Mesenchymal stem cell (in vitro differentiated cells and primary cell): ENCODE measurements around the gene KRTAP12-1.

Experiments used
- DNase-seq: peaks from one replicate; pipeline ENCODE4 v3.0.0-alpha.2; 2013
- H2AFZ ChIP-seq: one replicate; pipeline ENCODE4 v1.6.1; 2013; ENCODE audit warnings: low read depth, mild to moderate bottlenecking, control low read depth, inconsistent platforms, low read length, moderate library complexity
- H2AK5ac ChIP-seq: 2 replicates; pipeline ENCODE4 v1.6.1; 2013; ENCODE audit warnings: low read length, moderate library complexity, mild to moderate bottlenecking, inconsistent platforms; ENCODE audit not compliant: severe bottlenecking
- H2BK120ac ChIP-seq: one replicate; pipeline ENCODE4 v1.6.1; 2013; ENCODE audit warnings: low read depth, mild to moderate bottlenecking, inconsistent platforms, low read length, moderate library complexity
- H2BK12ac ChIP-seq, 2 experiments: one replicate each; pipeline ENCODE4 v1.6.1; 2013; ENCODE audit warnings: inconsistent platforms in 2 of 2, low read length in 2 of 2, mild to moderate bottlenecking in 2 of 2, moderate library complexity in 2 of 2, control low read depth in 1 of 2
- H2BK15ac ChIP-seq: one replicate; pipeline ENCODE4 v1.6.1; 2013; ENCODE audit warnings: mild to moderate bottlenecking, low read depth, inconsistent platforms; ENCODE audit not compliant: poor library complexity, severe bottlenecking
- H2BK5ac ChIP-seq: 2 replicates; pipeline ENCODE4 v1.6.1; 2013; ENCODE audit warnings: low read depth, mild to moderate bottlenecking, low read length, control low read depth, inconsistent platforms; ENCODE audit not compliant: poor library complexity, severe bottlenecking
- H3K14ac ChIP-seq, 2 experiments: one replicate each; pipeline ENCODE4 v1.6.1; 2013; ENCODE audit warnings: inconsistent platforms in 2 of 2, low read length in 2 of 2, control low read depth in 1 of 2, mild to moderate bottlenecking in 1 of 2, moderate library complexity in 1 of 2
- H3K18ac ChIP-seq, 2 experiments: one replicate each; pipeline ENCODE4 v1.6.1; 2013; ENCODE audit warnings: inconsistent platforms in 2 of 2, low read length in 2 of 2, control low read depth in 1 of 2, low read depth in 1 of 2, mild to moderate bottlenecking in 1 of 2
- H3K23ac ChIP-seq, 2 experiments: one replicate each; pipeline ENCODE4 v1.6.1; 2013; ENCODE audit warnings: inconsistent platforms in 2 of 2, low read length in 2 of 2, mild to moderate bottlenecking in 2 of 2, moderate library complexity in 2 of 2, control low read depth in 1 of 2
- H3K27ac ChIP-seq: 2 replicates; pipeline ENCODE4 v1.5.1; 2013; ENCODE audit warnings: mild to moderate bottlenecking, moderate library complexity, low read length, control low read depth, inconsistent platforms; ENCODE audit not compliant: poor library complexity, severe bottlenecking
- H3K27me3 ChIP-seq, 2 experiments: 2 replicates each; pipeline versions ENCODE4 v1.6.1 to v1.7.0; 2013; ENCODE audit warnings: low read length in 2 of 2, mild to moderate bottlenecking in 2 of 2, moderate library complexity in 2 of 2, control low read depth in 1 of 2, inconsistent platforms in 1 of 2; ENCODE audit not compliant: control insufficient read depth in 1 of 2, insufficient read depth in 1 of 2
- H3K36me3 ChIP-seq, 2 experiments: 2 replicates each; pipeline versions ENCODE4 v1.6.1 to v1.7.0; 2013; ENCODE audit warnings: low read length in 2 of 2, control low read depth in 1 of 2, inconsistent platforms in 1 of 2, low read depth in 1 of 2, mild to moderate bottlenecking in 1 of 2; ENCODE audit not compliant: insufficient read depth in 2 of 2, control insufficient read depth in 1 of 2
- H3K4ac ChIP-seq, 2 experiments: one replicate each; pipeline ENCODE4 v1.6.1; 2013; ENCODE audit warnings: inconsistent platforms in 2 of 2, low read length in 2 of 2, mild to moderate bottlenecking in 2 of 2, moderate library complexity in 2 of 2, control low read depth in 1 of 2, low read depth in 1 of 2
- H3K4me1 ChIP-seq: 2 replicates; pipeline ENCODE4 v1.6.1; 2013; ENCODE audit warnings: low read depth, low read length, control low read depth; ENCODE audit not compliant: control insufficient read depth, insufficient read depth
- H3K4me2 ChIP-seq: 2 replicates; pipeline ENCODE4 v1.6.1; 2013; ENCODE audit warnings: low read length, mild to moderate bottlenecking, inconsistent platforms; ENCODE audit not compliant: poor library complexity, severe bottlenecking
- H3K4me3 ChIP-seq, 2 experiments: 2 replicates each; pipeline versions ENCODE4 v1.5.1 to v1.7.0; 2013; ENCODE audit warnings: low read length in 2 of 2, mild to moderate bottlenecking in 2 of 2, control low read depth in 1 of 2, low read depth in 1 of 2; ENCODE audit not compliant: insufficient read depth in 1 of 2
- H3K79me1 ChIP-seq: replicated peaks from 2 replicates; pipeline ENCODE4 v1.6.1; 2013; ENCODE audit warnings: mild to moderate bottlenecking, control low read depth, low read length, inconsistent platforms; ENCODE audit not compliant: poor library complexity, severe bottlenecking
- H3K9ac ChIP-seq: 2 replicates; pipeline ENCODE4 v1.7.0; 2013; ENCODE audit warnings: mild to moderate bottlenecking, low read length, moderate library complexity
- H3K9me3 ChIP-seq: 2 replicates; pipeline ENCODE4 v1.7.0; 2013; ENCODE audit warnings: mild to moderate bottlenecking, low read length; ENCODE audit not compliant: control insufficient read depth
- H4K8ac ChIP-seq: one replicate; pipeline ENCODE4 v1.6.1; 2013; ENCODE audit warnings: inconsistent platforms, mild to moderate bottlenecking, low read length, moderate library complexity
- H4K91ac ChIP-seq: one replicate; pipeline ENCODE4 v1.6.1; 2013; ENCODE audit warnings: mild to moderate bottlenecking, low read length, inconsistent platforms
- whole genome bisulfite sequencing: methylation state at CpG from one replicate; pipeline ENCODE4 v1.1.7; 2013; ENCODE audit warnings: mixed read lengths; 5-methylcytosine and 5-hydroxymethylcytosine counted together

Gene KRTAP12-1

DNA sequence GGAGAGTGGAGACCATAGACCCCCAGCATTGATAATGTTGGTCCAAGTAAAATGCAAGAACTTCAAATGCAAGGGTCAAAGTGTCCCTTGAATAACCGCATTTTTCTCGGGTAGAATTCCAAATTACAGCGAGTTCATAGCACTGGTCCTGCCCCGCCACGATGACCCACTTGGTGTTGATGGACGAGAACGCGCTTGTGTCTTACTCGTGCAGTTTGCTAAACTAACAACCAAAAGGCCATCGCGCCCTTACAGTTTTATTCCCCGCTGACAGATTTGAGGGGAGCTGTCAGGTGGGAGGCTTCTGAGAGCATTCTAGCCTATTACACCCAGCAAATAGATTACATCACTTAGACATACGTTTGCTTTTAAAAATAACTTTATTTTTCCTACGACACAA is 46.8 kb upstream of the KRTAP12-1 start:
- no peak overlapping the region for H3K18ac ChIP-seq
- no peak overlapping the region for H3K4me3 ChIP-seq
- no peak overlapping the region for H3K27ac ChIP-seq
- H2AFZ ChIP-seq, result no peak overlapping the region
- H3K14ac ChIP-seq, result no peak overlapping the region
- H4K91ac ChIP-seq, result no peak overlapping the region
- no peak for DNase-seq
- H2BK5ac ChIP-seq, result no peak overlapping the region
- H3K9ac ChIP-seq, result no peak overlapping the region
- no peak overlapping the region for H2BK15ac ChIP-seq
- H3K4me1 ChIP-seq, result no peaks in the 10 kb centered on the region
- H3K79me1 ChIP-seq, result no peaks in the 10 kb centered on the region
- H3K27me3 ChIP-seq, result peaks cover 42 to 70% of the 10 kb centered on the region in 2 experiments
- no peaks in the 10 kb centered on the region for H3K36me3 ChIP-seq
- no peaks in the 10 kb centered on the region for H3K9me3 ChIP-seq
- H2BK120ac ChIP-seq, result no peak overlapping the region
- H2AK5ac ChIP-seq, result no peak overlapping the region
- no peak overlapping the region for H3K4me2 ChIP-seq
- no peak overlapping the region for H2BK12ac ChIP-seq
- H4K8ac ChIP-seq, result no peak overlapping the region
- 95% methylated on average over 12 of the region's 14 CpGs for WGBS
- H3K4ac ChIP-seq, result no peak overlapping the region
- H3K23ac ChIP-seq, result no peak overlapping the region

DNA sequence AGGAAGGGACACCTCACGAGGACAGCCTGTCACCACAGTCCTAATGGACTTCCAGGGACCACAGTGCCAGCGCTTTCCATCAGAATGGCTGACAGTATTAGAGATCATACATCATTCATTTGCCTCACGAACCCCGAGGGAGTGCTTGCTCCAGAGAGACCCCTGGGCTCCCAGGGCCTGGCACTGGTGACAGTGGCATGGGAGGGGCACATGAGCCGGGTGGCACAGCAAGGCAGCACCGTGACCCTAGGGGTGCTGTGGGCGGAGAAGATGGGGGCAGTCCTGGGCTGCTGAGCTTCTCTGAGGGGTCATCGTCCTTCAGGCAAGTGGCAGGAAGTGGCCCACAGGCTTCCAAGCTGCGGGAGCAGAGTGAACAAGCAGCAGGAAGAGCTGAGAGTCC is 45.8 kb upstream of the KRTAP12-1 start:
- Histone ChIP-seq H3K27me3 (peaks cover 52 to 79% of the 10 kb centered on the region in 2 experiments), H2AK5ac (no peak overlapping the region), H3K4ac (no peak overlapping the region), H3K79me1 (no peaks in the 10 kb centered on the region), H2AFZ (no peak overlapping the region), H3K27ac (no peak overlapping the region), H3K18ac (no peak overlapping the region), H3K9ac (no peak overlapping the region), H3K23ac (no peak overlapping the region), H3K14ac (no peak overlapping the region), H2BK120ac (no peak overlapping the region), H2BK12ac (no peak overlapping the region), H3K9me3 (no peaks in the 10 kb centered on the region), H3K36me3 (no peaks in the 10 kb centered on the region), H3K4me2 (no peak overlapping the region), H3K4me3 (no peak overlapping the region), H2BK15ac (no peak overlapping the region), H4K8ac (no peak overlapping the region), H3K4me1 (no peaks in the 10 kb centered on the region), H2BK5ac (no peak overlapping the region), H4K91ac (no peak overlapping the region)
- DNase-seq, result no peak
- 77% methylated on average over 9 of the region's 9 CpGs for WGBS

DNA sequence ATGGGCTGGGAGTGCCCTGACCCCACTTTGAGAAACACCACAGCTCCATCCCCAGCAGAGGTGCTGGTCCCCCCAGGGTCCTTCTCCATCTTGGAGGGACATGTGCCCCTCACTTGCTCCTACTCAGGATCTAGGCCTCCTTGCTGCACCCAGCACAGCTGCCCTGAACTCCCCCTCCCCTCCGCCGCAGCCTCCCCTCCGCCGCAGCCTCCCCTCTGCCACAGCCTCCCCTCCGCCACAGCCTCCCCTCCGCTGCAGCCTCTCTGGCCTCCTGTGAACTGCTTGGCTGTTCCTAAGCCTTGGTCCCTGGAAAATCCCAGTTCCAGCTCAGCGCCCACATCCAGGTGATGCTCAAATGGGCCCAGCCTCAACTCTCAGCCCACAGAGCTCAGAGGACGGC is 45.4 kb upstream of the KRTAP12-1 start:
- Histone ChIP-seq H4K91ac (no peak overlapping the region), H3K36me3 (no peaks in the 10 kb centered on the region), H3K79me1 (no peaks in the 10 kb centered on the region), H2BK12ac (no peak overlapping the region), H3K4me2 (no peak overlapping the region), H3K27me3 (peaks cover 54 to 77% of the 10 kb centered on the region in 2 experiments), H3K23ac (no peak overlapping the region), H4K8ac (no peak overlapping the region), H3K9me3 (no peaks in the 10 kb centered on the region), H3K27ac (no peak overlapping the region), H2BK15ac (no peak overlapping the region), H3K4ac (no peak overlapping the region), H2BK5ac (no peak overlapping the region), H3K4me3 (no peak overlapping the region), H2BK120ac (no peak overlapping the region), H3K14ac (no peak overlapping the region), H3K9ac (no peak overlapping the region), H3K4me1 (no peaks in the 10 kb centered on the region), H2AK5ac (no peak overlapping the region), H2AFZ (no peak overlapping the region), H3K18ac (no peak overlapping the region)
- no peak for DNase-seq
- 90% methylated on average over 8 of the region's 8 CpGs for WGBS

DNA sequence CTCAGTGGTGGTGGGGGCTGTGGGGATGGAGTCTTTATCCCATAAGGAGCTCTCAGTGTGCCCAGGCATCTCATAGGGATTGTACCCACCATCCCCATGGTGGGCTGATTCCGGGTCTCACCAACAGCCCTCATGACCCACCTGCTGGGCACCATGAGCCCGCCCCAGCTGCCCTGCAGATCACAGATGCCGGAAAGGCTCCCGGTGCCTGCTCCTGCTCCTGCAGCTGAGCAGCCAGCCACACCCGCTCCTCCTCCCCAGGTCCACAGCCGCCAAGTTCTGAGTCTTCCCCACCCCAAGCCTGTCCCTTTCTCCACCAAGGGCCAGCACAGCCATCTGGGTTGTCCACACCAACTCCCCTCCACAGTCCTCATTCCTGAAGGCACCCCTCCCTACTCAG is 44.9 kb upstream of the KRTAP12-1 start:
- Histone ChIP-seq H4K8ac (no peak overlapping the region), H2BK15ac (no peak overlapping the region), H2BK5ac (no peak overlapping the region), H3K4ac (no peak overlapping the region), H2AK5ac (no peak overlapping the region), H4K91ac (no peak overlapping the region), H3K27me3 (peaks cover 54 to 72% of the 10 kb centered on the region in 2 experiments), H2AFZ (no peak overlapping the region), H3K36me3 (no peaks in the 10 kb centered on the region), H2BK12ac (no peak overlapping the region), H3K27ac (no peak overlapping the region), H2BK120ac (no peak overlapping the region), H3K4me3 (no peak overlapping the region), H3K4me1 (no peaks in the 10 kb centered on the region), H3K9me3 (no peaks in the 10 kb centered on the region), H3K79me1 (no peaks in the 10 kb centered on the region), H3K4me2 (no peak overlapping the region), H3K9ac (no peak overlapping the region), H3K14ac (no peak overlapping the region), H3K18ac (no peak overlapping the region), H3K23ac (no peak overlapping the region)
- DNase-seq, result no peak
- 81% methylated on average over 6 of the region's 6 CpGs for WGBS
